SHP77 (cell line): ENCODE measurements around the gene KIF9.
A peak's percentile ranks its signal among the peaks of the same experiment; 100 is the strongest.
"Not testable (repeated sequence)": the region's sequence is repeated elsewhere in the genome, so short reads cannot be mapped to it uniquely, and the experiment has no call there.

ENCODE experiments used
- DNase-seq, 2 experiments: peaks; one replicate each; lab custom pipeline; 2025; lab: John Stamatoyannopoulos, UW

Gene KIF9

DNA sequence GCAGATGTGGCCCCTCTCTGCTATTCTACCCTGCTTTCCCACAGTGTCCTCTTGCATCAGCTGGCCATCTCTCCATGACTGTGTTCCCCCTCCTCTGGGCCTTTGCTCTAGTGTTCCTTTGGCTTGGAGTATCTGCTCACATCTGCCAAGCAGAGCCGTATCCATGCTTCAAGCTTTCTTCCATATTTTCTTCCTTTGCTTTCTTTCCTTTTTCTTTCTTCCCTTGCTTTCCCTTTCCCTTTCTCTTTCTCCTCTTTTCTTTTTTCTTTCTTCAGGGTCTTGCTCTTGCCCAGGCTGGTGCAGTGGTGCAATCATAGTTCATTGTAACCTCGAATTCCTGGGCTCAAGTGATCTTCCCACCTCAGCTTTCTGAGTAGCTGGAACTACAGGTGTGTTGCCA, 12.7 kb upstream of the KIF9 start:
- no peak for DNase-seq

DNA sequence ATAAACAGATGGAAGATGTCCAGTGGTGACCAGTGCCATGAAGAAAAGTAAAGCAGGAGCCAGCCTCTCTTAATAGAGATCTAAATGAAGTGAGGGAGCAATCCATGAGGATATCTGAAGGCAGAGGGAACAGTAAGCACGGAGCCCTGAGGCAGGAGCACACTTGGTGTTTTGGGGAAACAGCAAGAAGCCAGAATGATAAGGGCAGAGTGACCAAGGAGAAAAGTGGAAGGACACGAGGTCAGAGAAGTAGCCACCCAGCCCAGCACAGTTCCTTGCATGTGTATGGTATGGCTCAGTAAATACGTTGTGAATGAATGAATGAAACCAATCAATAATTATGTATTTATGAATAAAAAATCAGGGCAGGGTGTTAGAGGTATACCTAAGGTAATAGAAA, 11.8 kb upstream of the KIF9 start:
- DNase-seq = no peak

DNA sequence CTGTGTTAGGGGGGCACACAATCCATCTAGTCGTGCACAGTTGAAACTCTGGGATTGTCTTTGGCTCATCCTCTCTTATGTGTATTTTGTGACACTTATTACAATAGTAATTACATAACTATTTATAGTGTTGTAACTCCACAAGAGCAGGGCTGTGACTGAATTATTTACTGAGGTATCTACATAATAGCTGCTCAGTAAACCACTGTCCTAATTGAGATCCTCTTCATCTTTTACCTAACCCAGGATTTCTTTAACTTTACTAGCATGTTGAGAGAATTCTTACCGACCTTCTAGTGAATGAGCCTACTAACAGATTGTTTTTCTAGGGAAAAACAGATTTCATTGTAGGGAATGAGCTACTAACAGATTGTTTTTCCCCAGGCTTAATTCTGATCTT, 11.2 kb upstream of the KIF9 start:
- no peak for DNase-seq

DNA sequence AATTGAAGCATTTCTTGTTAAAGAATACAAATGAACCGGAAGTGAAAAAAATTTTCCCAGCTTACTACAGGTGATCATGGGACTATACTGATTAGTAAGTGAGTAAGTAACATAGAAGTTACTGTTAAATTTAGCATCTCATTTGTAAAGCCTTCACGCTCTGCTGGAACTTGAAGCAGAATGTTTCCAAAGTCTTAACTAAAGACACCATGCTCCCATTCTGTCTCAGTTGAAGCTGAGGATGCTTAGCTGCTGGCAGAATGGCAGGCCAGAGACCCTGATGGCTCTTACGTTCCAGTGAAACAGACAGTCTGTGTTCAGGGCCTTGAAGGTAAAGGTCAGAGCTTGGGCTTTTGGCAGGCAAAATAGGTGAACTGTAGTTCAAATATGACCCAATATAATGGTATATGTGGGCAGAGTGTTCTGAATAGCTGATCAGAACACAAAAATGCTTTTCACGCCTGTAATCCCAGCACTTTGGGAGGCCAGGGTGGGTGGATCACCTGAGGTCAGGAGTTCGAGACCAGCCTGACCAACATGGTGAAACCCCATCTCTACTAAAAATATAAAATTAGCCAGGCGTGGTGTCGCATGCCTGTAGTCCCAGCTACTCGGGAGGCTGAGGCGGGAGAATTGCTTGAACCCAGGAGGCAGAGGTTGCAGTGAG, 9.3 kb upstream of the KIF9 start:
- DNase-seq = not testable (repeated sequence)

DNA sequence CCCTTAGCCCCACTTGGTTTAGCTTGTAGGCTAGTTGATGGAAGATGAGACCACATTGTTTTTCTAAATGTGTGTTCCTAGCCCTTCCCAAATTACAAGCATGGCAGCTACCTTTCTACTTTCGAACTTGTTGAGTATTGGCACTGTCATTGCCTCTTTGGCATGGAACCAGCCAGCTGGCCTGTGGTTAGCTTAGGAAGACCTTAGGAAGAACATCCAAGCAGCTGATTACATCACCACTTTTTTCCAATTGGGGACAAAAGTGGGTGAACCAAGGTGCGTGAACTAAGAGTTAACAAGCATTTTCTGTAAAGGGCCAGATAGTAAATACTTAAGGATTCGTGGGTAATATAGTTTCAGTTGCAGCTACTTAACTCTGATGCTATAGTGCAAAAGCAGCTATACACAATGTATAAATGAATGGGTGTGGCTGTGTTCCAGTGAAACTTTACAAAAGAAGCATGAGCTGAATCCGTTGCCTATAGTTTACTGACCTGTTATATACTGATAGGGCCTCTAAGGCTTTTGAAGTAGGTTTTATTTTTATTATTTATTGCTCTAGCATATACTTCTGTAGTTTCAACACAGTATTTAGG, 8.7 kb upstream of the KIF9 start:
- no peak for DNase-seq

DNA sequence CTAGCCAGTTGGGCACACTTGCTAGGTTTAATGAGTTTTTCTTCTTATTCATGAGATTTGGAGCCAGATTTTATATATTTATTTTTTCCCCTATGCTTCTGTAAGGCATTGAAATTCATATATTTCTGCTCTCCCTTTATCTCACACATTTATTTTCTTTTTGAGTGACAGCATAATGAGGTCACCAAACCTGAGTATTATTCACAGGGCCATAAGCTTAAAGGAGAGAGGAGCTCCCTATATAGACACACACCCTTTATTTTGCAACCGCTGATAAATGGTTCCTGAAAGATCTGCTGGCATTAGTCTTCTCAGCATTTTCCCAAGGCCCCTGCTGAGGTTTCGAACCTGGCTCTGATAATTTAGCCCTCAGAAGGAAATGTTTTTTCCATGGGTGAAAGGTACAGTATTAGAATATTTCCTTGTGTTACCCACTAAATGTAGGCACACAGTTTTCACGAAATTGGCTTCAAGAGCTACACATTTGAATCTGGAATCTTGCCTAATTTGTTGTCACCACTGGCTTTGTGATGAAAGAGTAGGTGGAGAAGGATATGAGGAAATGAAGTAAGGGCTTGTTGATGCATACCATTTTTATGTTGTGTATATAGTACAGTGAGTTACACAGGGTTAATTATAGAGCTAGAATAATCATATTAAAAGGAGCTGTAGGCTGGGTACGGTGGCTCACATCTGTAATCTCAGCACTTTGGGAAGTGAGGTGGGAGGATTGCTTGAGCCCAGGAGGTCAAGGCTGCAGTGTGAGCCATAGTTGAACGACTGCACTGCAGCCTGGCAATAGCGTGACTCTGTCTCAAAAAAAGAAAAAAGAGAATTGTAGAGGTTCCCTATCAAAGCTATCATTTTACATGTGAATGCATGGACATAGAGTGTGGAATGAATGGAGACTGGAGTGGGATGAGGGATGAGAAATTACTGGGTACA, 6.6 kb upstream of the KIF9 start:
- DNase-seq = no peak

DNA sequence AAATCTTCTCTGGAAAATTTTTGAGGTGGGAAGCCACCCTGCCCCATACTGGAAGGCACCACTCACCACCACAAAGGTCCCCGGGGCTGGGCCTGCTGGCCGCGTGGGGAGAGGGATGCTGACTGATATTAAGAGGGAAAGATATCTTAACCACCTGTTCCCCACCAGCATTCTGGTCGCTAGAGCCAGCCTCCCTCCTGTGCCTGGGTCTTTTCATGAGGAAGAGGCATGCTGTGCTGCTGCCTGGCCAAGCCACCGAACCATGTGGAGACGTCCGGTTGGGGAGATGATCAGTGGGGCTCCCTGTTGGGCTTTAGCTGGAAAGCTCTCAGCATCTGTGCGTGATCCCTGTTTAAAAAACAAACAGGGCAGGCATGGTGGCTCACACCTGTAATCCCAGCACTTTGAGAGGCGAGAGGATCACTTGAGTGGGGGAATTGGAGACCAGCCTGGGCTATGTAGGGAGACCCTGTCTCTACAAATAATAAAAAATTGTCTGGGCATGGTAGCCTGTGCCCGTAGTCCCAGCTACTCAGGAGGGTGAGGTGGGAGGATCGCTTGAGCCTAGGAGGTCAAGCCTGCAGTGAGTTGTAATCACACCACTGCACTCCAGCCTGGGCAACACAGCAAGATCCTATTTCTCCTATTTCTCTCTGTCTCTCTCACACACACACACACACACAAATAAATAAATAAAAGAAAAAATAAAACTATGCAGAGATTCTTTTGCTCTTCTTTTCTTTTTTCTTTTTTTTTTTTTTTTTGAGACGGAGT, 1.2 kb upstream of the KIF9 start:
- peak in 1 of 2 experiments; percentile 7 for DNase-seq

DNA sequence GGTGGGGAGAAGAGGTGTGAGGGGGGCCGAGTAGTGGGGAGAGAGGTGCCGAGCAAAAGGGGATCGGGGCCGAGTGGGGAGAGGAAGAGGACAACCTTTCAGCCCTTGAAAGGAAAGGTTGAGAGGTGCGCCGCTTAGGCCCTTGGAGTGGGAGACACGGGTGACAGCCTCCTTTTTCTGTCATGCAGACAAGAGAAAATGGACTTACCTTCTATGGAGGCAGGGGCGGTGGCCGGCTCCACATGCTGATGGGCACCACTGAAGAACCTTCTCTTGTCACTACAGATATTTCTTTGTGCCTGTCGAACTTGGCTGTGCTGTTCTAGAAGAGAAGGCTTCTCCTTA, 566 bp upstream of the KIF9 start:
- DNase-seq = no peak

DNA sequence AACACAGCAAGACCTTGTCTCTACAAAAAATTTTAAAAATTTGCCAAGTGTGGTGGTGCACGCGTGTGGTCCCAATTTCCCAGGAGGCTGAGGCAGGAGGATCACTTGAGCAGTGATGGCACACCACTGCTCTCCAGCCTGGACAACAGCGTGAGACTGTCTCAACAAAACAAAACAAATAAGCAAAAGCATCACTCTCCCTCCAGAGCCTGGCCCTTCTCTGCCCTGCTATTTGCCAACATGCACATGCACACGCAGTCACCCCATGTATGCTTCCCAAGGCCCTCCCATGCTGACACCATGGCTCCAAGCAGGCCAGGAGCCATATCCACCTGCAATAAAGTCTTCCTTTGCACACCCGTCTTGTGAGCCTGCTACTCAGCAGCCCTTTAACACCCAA, 2.1 kb downstream of the KIF9 start:
- DNase-seq = no peak

DNA sequence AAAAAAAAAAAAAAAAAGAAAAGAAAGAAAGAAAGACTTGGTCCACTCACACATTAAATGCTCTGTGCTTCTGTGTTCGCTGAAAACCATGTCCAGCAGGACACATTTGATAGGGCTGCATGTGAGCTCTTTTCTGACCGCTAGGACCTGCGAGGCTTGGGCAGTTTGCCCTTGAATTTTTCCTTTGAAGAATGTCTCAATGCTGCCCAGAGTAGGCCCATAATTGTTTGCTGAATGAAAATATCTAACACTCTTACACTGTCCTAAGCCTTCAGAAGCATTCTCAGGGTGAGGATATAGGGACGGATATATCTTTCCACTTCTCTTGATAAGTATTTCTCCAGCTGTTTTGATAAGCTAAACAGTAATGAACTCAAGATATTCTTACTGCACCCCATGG, 6.0 kb downstream of the KIF9 start:
- no peak for DNase-seq

DNA sequence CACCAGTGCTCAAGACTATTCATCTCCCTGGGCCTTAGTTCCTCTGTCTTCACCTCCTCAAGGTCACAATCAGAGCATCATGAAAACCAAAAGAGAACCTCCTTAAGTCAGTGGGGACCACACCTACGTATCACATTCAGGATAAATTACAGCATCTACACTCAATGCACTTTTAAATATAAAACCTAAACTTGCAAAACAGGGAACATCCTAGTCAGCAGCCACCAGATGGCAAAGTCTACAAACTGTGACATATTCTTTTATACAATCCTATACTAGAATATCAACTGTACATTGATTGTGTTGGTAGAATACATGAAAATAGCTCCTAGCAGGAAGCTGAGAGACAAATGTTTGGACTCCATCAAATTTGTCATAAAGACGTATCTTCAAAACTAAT, 7.9 kb downstream of the KIF9 start:
- DNase-seq = no peak

DNA sequence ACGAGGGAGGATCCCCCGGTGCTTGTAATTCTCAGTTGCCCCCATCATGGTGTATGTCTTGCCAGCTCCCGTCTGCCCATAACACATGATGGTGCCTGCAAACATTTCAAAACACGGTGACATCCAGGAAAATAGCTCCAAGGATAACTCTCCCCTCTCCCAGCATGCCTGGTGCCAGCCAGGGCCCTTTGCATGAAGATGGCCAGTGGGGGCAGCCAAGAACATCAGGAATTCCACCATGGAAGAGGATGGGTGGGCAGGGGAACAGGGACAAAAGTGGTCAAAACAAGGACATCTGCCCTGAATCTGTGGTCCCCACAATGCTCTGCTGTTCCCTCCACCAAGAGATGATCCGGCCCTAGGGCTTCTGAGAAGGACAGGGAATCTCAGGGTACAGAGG, 9.0 kb downstream of the KIF9 start:
- DNase-seq = no peak

DNA sequence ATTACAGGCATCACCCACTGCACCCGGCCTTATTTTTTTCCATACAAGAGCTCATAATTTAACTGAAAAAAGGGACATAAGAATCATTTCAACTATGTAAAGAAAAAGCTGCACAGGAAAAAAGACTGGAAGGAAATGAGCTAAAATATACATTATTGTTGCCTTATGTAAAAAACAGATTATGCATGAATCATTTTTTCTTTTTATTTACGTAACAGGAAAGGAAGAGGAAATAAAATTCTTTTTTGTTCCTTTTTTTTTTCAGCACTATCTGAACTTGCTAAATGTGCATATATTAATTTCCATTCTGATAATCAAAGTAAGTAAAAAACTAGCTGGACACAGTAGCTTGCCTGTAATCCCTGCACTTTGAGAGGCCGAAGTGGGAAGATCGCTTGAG, 12.1 kb downstream of the KIF9 start:
- no peak for DNase-seq

DNA sequence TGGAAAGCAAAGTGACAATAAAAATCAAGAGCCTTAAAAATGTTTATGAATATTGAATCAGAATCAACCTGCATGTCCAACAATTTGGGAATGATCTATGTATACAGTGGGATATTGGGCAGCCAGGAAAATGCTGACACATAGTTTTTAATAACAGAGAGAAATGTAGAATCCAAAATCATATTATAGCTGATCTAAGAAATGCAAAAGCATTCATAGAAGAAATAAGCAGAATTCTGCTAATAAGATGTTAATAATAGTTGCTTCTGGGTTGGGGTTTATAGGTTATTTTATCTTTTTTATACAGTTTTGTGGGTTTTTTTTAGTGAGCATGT, 15.1 kb downstream of the KIF9 start:
- no peak for DNase-seq

DNA sequence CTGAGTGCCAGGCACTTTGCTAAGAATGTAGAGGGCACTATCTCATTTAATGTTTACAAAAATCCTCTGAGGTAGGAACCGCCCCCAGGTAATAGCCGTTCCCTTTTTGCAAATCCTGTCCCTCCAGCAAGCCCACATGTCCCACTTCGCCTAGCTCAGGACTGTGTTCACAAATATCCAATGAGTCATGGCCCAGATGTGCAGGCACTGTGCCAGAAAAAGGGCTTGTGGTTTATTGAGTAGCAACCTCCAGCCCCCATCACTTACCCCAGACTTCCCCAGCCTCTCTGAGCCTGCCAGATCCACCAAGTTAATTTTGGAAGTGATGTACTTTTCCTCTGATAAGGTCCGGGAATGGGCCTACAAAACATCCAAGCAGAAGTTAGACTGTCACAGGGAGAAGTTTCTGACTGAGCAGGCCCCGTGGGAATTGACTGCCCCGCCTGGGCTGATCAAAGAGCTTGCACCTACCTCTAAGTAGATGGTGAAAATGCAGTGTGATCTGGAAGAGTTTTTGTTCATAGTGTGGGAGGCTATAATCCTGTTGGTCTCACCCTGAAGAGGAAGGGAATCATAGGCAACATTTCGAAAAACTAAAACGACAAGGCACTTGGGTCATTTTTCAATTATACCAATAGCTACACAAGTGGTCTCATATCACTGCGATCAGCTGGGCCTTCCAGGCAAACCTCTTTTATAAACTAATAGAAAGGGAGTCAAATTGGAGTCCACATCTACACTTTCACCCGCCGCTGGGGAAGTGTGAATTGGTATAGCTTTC, 15.7 kb downstream of the KIF9 start:
- peak; percentile 2 to 9 for DNase-seq

DNA sequence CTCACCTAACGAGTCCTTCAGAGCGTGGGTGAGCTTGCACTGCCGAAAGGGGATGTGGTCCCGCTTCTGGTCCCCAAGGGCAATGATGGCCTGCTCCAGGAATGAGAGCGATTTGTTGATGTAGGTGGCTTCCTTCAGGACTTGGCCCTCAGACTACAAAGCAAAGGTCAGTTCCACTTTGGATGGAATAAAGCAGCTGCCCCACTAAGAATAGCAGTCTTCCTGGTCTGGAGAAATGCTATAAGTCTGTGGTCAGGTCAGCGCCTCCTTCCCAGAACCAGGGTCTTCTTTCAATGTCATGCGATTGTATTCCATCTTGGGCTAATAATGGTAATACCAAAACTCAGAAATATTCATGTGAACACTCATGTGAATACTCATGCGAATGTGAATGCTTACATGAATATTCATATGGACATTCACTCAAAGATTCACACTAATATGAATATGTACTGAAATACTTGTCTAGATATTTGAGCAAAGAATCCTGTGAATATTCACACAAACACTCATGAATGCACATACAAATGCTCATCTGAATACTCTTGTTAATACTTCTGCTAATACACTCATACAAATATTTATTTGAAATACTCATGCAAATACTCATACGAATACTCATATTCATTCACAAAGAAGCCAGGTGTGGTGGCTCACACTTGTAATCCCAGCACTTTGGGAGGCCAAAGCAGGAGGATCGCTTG, 16.7 kb downstream of the KIF9 start:
- DNase-seq = no peak

DNA sequence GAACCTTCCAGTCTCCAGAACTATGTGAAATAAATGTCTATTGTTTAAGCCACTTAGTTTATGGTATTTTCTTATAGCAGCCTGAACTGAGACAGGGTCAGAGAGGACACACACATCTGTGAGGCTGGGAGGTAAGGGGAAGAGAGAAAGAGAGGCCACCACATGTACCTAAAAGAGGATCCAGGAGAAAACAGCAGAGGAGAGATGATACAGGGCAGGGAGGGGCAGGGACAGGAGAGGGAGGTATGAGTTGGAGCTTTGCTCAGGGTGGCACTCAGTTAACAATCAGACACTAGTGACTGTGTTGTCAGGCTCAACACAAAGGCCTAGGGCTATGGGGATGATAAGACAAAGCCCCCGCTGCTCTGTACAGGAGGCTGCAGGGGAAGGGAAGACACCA, 17.6 kb downstream of the KIF9 start:
- DNase-seq = no peak

DNA sequence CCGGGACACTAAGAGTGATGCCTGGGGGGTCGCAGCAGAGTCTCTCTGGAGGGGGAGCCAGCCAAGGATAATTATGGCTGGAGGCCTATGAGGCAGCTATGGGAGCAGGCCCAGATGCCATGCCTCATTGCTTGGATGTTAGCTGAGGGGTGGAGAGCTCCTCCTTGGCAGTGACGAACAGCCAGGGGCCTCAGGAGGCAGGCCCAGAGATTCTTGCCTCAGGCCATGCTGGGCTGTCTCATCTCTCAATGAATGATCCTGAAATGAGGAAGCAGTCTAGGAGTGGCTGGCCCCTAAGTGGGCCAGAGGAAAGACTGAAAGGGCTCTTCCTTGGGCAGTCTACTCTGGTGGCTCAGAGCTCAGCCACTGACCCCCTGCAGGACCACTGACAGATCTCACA, 21.3 kb downstream of the KIF9 start:
- DNase-seq = no peak

DNA sequence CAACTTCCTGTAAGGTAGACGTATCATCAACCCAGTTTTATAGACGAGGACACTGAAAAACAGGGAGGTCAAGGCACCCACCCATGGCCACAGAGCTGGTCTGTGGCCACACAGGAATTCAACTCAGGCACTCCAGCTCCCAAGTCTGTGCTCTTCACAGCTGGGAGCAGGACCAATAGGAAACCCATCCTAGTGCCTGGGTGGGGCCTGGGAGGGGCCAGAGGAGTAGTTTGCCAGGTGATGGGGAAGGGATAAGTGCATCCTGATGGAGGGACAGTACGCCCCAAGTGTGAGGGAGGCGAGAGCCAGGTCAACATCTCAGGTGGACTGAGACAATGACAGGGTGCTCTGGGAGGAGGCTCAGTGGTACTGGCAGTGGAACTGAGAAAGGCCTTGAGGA, 22.0 kb downstream of the KIF9 start:
- no peak for DNase-seq

DNA sequence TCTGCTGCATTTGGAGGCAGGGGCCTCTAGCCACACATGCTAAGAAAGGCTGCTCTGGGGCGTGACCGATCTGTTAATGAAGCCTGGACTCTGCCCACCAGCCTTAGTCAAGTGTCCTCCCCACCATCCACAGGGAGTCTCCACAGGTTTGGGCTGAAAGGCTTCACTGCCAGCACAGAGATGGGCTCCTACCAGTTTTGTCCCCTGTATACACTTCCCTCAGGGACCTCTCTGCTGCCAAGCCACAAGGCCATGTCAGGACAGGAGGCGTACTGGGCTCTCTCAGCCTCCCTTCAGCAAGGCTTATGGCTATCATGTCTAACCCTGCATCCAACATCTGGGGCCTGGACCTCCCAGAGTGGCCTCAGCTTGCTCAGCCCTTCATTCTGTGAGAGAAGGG, 23.5 kb downstream of the KIF9 start:
- no peak for DNase-seq

DNA sequence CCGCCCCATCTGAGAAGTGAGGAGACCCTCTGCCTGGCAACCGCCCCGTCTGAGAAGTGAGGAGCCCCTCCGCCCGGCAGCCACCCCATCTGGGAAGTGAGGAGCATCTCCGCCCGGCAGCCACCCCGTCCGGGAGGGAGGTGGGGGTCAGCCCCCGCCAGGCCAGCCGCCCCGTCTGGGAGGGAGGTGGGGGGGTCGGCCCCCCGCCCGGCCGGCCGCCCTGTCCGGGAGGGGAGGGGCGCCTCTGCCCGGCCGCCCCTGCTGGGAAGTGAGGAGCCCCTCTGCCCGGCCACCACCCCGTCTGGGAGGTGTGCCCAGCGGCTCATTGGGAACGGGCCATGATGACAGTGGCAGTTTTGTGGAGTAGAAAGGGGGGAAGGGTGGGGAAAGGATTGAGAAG, 26.3 kb downstream of the KIF9 start:
- DNase-seq = not testable (repeated sequence)
